ENCODE data around the gene REXO1. TPM values are rescaled to one million over a fixed set of nuclear protein-coding genes. Genes with fewer than 3 reads are reported as not detected.
A peak's percentile ranks its signal among the peaks of the same experiment; 100 is the strongest.

REXO1 gene
- total and polyA plus RNA-seq, 9 of the 15 experiments (the other 6 are each of a cell fraction or from before 2014, with no cell fraction given): 0.04 to 63.3 (median 15.8) TPM

GRCh38 chr19:1856698-1857603 lies 8.7 kb upstream of the REXO1 start (continued):
- no peak; a peak in 1 of 4 replicates for TF ChIP-seq ZMIZ1 (IDR thresholded peaks at IDR 0.05; ENCODE audit: low read depth in 2 of 2, low read length in 2 of 2)
- 0 out of 2 replicates have a peak, but pooled peaks have one; percentile 56 for TF ChIP-seq RNF2 (IDR thresholded peaks at IDR 0.05)
- TF ChIP-seq FOXK2 (conservative IDR thresholded peaks at IDR 0.05 in 1 of 2, IDR thresholded peaks at IDR 0.05 in 1 of 2; ENCODE audit: low read depth in 2 of 2): peak in 1 of 2 experiments; percentile 44; a peak in 1 of 4 replicates
- TF ChIP-seq NR1H2 (CRISPR knock-in tag; IDR thresholded peaks at IDR 0.05): 0 out of 2 replicates have a peak, but pooled peaks have one; percentile 69
- peak; percentile 49 for TF ChIP-seq BCOR (IDR thresholded peaks at IDR 0.05)
- TF ChIP-seq HNRNPK (IDR thresholded peaks at IDR 0.05; ENCODE audit: low read depth, low read length, poor library complexity, severe bottlenecking): peak; percentile 96
- TF ChIP-seq EP400 (IDR thresholded peaks at IDR 0.05): peak; percentile 55
- TF ChIP-seq FOXO4 (CRISPR knock-in tag; IDR thresholded peaks at IDR 0.05): no peak
- peak; percentile 94 for TF ChIP-seq HNRNPL (IDR thresholded peaks at IDR 0.05; ENCODE audit: low read depth, low read length)
- TF ChIP-seq SNRNP70 (optimal IDR thresholded peaks at IDR 0.05; ENCODE audit: low read depth, low read length): no peak
- TF ChIP-seq ETV1 (tag; conservative IDR thresholded peaks at IDR 0.05; ENCODE audit: low read depth): peak; percentile 35; the same call in 1 of the 2 replicates
- TF ChIP-seq ATF1 (CRISPR knock-in tag; IDR thresholded peaks at IDR 0.05): no peak
- peak; percentile 63 for TF ChIP-seq ATF1 (tag; IDR thresholded peaks at IDR 0.05)
- no peak for TF ChIP-seq EZH2 (IDR thresholded peaks at IDR 0.05; ENCODE audit: borderline replicate concordance, low read depth, low read length)
- peak; percentile 68; the same call in 1 of the 2 replicates for TF ChIP-seq CREM (IDR thresholded peaks at IDR 0.05; ENCODE audit: low read depth)
- peak; percentile 52; the same call in 1 of the 2 replicates for TF ChIP-seq NR2C1 (IDR thresholded peaks at IDR 0.05)
- peak; percentile 70 for TF ChIP-seq NR2C1 (tag; IDR thresholded peaks at IDR 0.05)
- peak; percentile 57 for TF ChIP-seq JUN (IDR thresholded peaks at IDR 0.05; ENCODE audit: borderline replicate concordance, low read depth, low read length)
- TF ChIP-seq JUN (CRISPR knock-in tag; IDR thresholded peaks at IDR 0.05; ENCODE audit: borderline replicate concordance): peak; percentile 25; the same call in 1 of the 2 replicates
- TF ChIP-seq VEZF1 (CRISPR knock-in tag; IDR thresholded peaks at IDR 0.05): peak; percentile 96
- TF ChIP-seq EP300 (IDR thresholded peaks at IDR 0.05; ENCODE audit: low read length): 0 out of 2 replicates have a peak, but pooled peaks have one; percentile 14
- TF ChIP-seq POLR3G (IDR thresholded peaks at IDR 0.05; ENCODE audit: extremely low read depth, insufficient read length, insufficient replicate concordance): no peak
- no peak for TF ChIP-seq CHD1 (IDR thresholded peaks at IDR 0.05; ENCODE audit: low read length)

Data from K562 (cell line).